ENCODE data around the gene KIRREL3.
"Not testable (repeated sequence)": the region's sequence is repeated elsewhere in the genome, so short reads cannot be mapped to it uniquely, and the experiment has no call there.

The KIRREL3 gene

DNA sequence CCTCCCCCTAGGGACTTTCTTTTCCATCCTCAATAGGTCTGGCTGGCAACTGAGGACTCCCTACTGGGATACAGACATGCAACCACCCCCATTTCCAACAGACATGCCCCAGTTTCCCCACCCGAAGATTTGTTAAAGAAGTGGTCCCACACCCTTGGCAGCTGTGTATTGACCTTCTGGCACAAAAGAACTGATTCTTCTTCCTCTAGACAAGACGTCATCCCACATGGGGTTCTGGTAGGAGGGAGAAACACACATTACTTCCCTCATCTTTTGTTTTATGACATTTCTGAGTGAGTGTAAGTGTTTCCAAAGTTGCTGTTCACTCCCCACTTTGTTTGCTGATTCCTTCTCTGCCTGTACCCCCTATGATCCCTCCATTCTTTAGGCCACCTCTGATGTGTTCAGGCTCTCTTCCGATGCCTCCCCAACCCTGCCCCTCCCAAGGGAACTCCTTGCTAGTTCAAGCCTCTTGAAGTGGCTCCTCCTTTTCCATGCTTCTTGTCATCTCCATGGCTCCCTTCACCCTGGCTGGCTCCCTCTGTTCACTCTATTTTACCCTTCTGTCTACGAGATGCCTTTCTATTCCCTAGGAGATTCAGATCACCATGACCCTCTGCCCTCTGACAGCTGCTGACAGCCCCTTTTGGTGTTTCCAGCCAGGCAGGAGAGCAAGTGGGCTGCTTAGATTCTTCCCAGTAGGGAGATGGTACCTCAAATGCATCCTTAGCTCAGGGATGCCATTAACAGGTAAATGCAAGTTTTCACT is 4.3 kb downstream of the KIRREL3 start:
- DNase-seq: no peak

DNA sequence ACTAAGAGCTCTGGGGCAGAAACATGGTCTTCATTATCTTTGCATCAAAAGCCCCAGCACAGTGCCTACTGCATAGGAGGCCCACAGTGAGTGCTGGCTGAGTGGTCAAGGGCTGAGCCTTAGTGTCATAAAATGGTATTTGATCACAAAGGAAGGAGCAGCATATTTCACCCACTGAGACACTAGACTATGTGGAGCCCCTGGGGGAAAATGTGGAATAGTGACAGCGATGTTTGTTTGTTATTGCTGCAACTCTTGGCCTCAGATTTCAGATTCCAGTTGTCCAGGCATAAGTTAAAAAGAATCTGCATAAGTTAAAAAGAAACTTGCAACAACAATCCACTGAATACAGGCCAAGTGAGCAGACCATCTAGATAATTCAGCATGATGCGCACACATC is 7.0 kb downstream of the KIRREL3 start:
- DNase-seq: no peak

GRCh38 chr11:126992804-126993111 is 7.8 kb downstream of the KIRREL3 start:
- no peak for DNase-seq

DNA sequence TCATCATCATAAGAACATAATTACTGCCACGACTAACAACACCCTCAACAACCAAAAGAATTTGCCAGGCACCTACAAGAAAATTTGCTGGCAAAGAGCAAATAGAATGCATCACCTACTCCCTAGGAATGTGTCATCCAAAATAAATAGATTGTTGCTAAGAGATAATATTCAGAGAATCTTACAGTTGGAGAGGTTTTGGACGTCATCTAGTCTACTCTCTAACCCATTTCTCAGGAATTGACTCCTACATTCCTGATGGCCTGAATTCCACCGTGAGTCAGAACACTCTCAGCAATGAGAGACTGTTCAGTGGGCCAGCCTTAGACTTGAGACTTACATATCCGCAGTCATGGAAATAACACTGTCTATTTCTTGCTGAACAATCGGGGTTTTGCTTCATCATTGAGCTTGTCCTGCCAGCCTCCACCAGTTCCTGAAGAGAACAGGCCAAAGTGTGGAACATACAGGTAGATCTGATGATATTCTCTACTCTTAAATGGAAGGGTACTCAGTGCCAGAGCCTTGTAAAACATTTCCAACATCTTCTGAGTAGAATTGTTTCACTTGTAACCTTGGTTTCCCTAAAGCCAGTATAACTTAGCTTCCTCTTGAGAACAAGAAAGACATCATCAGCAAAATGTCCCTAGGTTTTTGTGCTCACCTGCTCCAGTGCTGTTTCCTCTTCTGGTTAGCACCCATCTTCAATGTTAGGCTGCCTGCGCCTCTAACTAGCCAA is 8.3 kb downstream of the KIRREL3 start:
- no peak for DNase-seq

GRCh38 chr11:126991596-126991995 is 9.0 kb downstream of the KIRREL3 start:
- no peak for DNase-seq

- no peak for DNase-seq
Observed at GRCh38 chr11:126990716-126991480, 9.7 kb downstream of the KIRREL3 start.

DNA sequence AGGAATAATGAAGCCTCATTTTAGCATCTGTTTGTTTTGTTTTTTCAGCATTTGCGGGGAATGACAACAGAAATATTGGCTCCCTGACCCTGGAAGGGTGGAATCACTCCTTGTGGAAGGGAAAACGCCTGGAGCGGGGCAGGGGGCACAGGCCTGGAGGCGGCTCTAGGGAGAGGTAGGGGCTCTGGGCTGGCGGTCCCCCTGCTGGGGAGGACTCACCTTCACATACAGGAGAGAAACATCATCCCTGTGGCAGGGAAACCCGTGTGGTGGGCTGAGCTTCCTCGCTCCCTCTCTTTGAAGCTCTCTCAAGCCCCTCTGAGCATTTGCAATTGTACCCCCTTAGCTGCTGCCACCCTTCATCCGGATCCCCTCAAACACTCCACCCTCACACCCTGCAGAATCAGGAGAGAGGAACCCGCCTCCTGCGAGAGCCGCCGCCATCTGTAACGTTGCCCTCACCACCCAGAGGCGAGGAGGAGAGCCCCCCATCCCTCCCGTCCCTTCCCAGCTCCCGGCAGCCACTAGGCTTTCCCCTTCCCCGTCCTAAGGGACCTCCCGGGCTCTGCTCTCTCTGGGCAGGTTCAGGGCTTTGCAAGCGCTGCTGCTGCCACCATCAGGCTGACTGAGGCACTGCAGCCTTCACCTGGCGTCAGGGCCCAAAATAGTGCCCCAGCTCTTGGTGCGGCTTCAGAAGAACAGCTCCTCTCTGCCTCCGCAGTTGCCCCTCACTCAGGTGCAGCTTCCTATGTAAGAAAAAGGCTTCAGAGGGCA is 10.4 kb downstream of the KIRREL3 start:
- peak; percentile 42 for DNase-seq

DNA sequence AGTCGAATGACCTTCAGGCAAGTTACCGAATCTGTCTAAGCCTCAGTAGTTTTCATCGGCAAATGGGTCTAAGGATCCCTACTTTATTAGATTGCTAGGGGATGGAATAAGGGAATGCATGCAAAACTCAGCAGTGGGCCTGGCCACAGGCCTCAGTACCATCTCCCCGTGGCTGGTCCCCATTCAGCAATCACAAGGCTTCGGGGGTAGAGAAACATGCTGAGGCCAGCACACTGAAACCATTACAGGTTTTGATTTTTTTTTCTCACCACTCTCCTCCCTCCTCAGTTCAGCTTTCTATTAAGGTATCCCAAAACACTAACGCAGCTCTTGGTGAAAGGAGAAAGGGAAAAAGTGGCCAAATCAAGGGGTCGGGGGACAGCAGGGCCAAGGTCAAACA is 11.9 kb downstream of the KIRREL3 start:
- no peak for DNase-seq

GRCh38 chr11:126981635-126982034 is 18.9 kb downstream of the KIRREL3 start:
- no peak for DNase-seq

- no peak for DNase-seq
Observed at GRCh38 chr11:126978911-126979310, 21.7 kb downstream of the KIRREL3 start.

GRCh38 chr11:126978165-126978564 is 22.4 kb downstream of the KIRREL3 start:
- no peak for DNase-seq

GRCh38 chr11:126973051-126973450 is 27.5 kb downstream of the KIRREL3 start:
- DNase-seq: no peak

DNA sequence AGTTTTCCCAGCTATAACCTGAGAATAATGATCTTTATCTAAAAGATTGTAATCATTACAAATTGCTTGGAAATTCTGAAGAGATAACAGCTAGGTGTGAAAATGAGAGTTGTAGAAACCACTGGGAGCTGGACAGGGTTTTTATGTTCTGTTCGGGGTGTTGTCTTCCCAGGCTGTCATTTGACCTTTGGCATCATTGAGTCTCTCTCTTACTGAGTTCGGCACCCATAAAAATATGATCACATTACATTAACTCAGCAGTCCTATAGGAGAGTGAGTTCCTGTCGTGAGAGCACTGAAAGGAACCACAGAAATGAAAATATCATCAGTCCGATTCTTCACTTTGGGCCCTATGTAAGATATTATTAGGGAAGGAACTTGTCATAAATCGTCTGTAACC is 29.3 kb downstream of the KIRREL3 start:
- DNase-seq: no peak

GRCh38 chr11:126969865-126970479 is 30.6 kb downstream of the KIRREL3 start:
- peak; percentile 2 for DNase-seq

GRCh38 chr11:126968915-126969314 is 31.7 kb downstream of the KIRREL3 start:
- DNase-seq: no peak

- DNase-seq: no peak
Observed at GRCh38 chr11:126965331-126965730, 35.2 kb downstream of the KIRREL3 start.

DNA sequence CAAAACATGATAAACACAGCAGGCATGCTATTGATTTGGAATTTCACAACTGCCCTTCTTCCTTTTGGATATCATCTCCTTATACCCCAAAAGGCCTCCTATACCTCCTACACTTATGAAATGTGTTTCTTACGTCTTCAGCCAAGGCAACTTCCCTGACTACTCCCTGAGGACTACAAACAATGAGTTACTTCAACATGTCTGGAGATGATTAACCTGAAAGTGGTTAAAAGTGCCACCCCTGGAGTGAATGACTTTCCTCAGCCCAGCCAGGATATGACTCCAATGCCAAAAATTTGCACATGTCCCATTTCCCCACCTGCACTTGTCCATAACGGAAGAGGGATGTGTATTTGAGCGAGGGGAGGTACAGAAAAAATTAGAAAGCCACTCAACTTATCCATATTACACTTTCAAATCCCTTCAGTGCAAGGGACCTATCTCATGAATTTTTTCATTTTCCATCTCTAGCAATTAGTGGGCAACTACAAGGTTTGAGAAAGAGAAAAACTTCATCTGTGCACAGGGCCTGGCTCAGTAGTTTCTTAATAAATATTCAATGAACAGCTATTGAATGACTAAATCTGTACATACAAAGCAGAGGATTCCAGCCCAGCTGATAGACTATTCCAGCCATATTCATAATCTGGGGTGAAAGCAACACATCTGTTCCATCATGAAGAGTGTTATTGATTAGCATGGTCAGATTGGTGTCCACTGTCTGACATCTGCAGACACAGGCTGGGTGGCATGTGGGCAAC is 36.8 kb downstream of the KIRREL3 start:
- no peak for DNase-seq

- no peak for DNase-seq
Observed at GRCh38 chr11:126963115-126963514, 37.5 kb downstream of the KIRREL3 start.

DNA sequence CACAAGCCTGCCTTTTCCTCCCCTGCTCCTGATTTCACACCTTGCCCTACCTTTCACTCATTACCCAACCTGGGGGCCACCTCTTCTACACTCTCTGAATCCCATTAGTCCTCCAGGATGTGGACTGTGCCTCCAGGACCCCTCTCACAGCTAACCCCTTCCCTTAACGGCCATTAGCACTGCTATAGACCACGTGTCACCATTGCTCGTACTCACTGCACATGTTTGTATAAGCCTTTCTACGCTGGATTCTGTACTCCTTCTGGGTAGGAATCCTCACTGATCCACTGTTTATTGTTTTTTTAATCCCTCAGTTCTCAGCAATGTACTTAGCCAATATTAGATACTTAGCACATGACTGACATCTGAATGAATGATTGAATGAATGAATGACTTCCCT is 40.9 kb downstream of the KIRREL3 start:
- no peak for DNase-seq

DNA sequence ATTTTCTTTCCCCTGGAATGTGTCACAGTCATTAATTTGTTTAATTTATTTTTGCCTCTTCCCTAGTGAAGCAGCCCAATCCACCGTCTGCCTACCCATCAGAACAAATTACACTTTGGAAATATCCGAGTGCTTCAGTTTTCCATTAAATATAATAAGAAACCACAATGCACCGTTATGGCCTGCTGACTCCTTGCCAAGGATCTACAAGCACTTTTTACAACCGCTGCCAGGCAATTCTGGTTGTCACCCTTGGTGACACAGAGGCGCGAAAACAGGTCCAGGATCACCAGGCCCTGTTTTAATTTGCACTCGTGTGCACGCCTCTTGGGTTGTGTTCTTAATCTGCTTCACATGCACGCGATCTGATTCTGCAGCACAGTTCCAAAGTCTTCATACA is 43.9 kb downstream of the KIRREL3 start:
- DNase-seq: no peak

DNA sequence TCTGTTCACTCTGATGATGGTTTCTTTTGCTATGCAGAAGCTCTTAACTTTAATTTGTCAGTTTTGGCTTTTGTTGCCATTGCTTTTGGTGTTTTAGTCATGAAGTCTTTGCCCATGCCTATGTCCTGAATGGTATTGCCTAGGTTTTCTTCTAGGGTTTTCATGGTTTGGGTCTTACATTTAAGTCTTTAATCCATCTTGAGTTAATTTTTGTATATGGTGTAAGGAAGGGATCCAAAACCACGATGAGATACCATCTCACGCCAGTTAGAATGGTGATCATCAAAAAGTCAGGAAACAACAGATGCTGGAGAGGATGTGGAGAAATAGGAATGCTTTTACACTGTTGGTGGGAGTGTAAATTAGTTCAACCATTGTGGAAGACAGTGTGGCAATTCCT is 48.0 kb downstream of the KIRREL3 start:
- not testable (repeated sequence) for DNase-seq

DNA sequence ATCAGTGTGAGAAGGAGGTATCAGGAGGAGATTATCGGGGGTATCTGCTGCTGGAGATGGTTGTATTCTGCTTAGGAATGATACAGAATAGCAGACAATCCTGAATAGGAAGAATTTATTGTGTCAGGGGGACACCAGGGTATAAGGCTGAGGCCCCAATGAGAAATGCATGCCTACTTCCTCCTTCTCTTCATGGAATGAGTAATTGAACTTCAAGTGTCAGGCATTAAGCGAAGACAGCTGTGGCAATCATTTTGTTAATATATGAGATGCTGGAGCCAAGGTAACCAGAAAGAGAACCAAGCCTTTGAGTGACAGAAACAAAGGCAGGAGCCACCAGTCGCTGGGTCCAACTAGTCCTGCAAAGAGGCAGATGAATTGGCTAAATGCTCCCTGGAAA is 49.1 kb downstream of the KIRREL3 start:
- DNase-seq: no peak

All from NCI-H1694 (cell line).